SK-N-SH treated with all-trans-retinoic acid at 6 μM for 48 hours (cell line): ENCODE results near the gene EDARADD.

Source experiments
- ARNTL ChIP-seq: fragments of 450-650 bp; formaldehyde crosslinking; IDR thresholded peaks from 2 replicates; pipeline ENCODE4 v1.5.0; 2020; ENCODE audit warnings: low read depth, mild to moderate bottlenecking, moderate library complexity, borderline replicate concordance
- BACH2 ChIP-seq: fragments of 250-450 bp; sonication (Bioruptor Pico); IDR thresholded peaks from 2 replicates; pipeline ENCODE4 v1.9.0; 2021; ENCODE audit warnings: mild to moderate bottlenecking, borderline replicate concordance
- CREB5 ChIP-seq: fragments of 250-450 bp; sonication (Bioruptor Pico); IDR thresholded peaks from 2 replicates; pipeline ENCODE4 v1.5.1; 2020; ENCODE audit warnings: low read depth, mild to moderate bottlenecking, moderate library complexity
- ESRRG ChIP-seq: fragments of 250-450 bp; sonication (Bioruptor Pico); IDR thresholded peaks from 2 replicates; pipeline ENCODE4 v1.6.1; 2021; ENCODE audit warnings: mild to moderate bottlenecking
- OSR1 ChIP-seq: fragments of 250-450 bp; sonication (Bioruptor Pico); IDR thresholded peaks from 2 replicates; pipeline ENCODE4 v1.8.0; 2022; ENCODE audit warnings: moderate library complexity, mild to moderate bottlenecking, inconsistent platforms
- PATZ1 ChIP-seq: fragments of 250-450 bp; sonication (Bioruptor Pico); IDR thresholded peaks from 2 replicates; pipeline ENCODE4 v1.8.0; 2020; ENCODE audit warnings: mild to moderate bottlenecking, moderate library complexity, borderline replicate concordance
- SNAI2 ChIP-seq: fragments of 250-450 bp; sonication (Bioruptor Pico); IDR thresholded peaks from 2 replicates; pipeline ENCODE4 v1.5.0; 2020; ENCODE audit warnings: mild to moderate bottlenecking, moderate library complexity
- TCF4 ChIP-seq: fragments of 250-450 bp; sonication (Bioruptor Pico); IDR thresholded peaks from 2 replicates; pipeline ENCODE4 v1.8.0; 2021; ENCODE audit warnings: mild to moderate bottlenecking, moderate library complexity, borderline replicate concordance
- TOX ChIP-seq: fragments of 250-450 bp; sonication (Bioruptor Pico); IDR thresholded peaks from 2 replicates; pipeline ENCODE4 v1.8.0; 2021; ENCODE audit warnings: mild to moderate bottlenecking, moderate library complexity, borderline replicate concordance
- ZFP3 ChIP-seq: fragments of 250-450 bp; sonication (Bioruptor Pico); IDR thresholded peaks from 2 replicates; pipeline ENCODE4 v1.5.0; 2020; ENCODE audit warnings: mild to moderate bottlenecking, moderate library complexity
- ZFP30 ChIP-seq: fragments of 450-650 bp; formaldehyde crosslinking; IDR thresholded peaks from 2 replicates; pipeline ENCODE4 v1.5.0; 2022; ENCODE audit warnings: mild to moderate bottlenecking, moderate library complexity
- ZNF565 ChIP-seq: fragments of 450-650 bp; formaldehyde crosslinking; conservative IDR thresholded peaks from 2 replicates; pipeline ENCODE4 v1.5.0; 2020; ENCODE audit warnings: low read depth, mild to moderate bottlenecking, moderate library complexity
- ZNF8 ChIP-seq: fragments of 450-650 bp; formaldehyde crosslinking; IDR thresholded peaks from 2 replicates; pipeline ENCODE4 v1.5.0; 2020; ENCODE audit warnings: mild to moderate bottlenecking, moderate library complexity

GRCh38 chr1:236495467-236496112, 101.5 kb downstream of the EDARADD start:
- no peak for TF ChIP-seq PATZ1 (CRISPR knock-in tag)
- TF ChIP-seq TCF4 (CRISPR knock-in tag), result no peak
- TF ChIP-seq TOX, result no peak
- TF ChIP-seq ESRRG (CRISPR knock-in tag), result no peak
- TF ChIP-seq ZFP3, result no peak
- no peak for TF ChIP-seq ZNF8
- TF ChIP-seq SNAI2, result no peak
- no peak for TF ChIP-seq ZFP30 (CRISPR knock-in tag)
- no peak for TF ChIP-seq OSR1 (CRISPR knock-in tag)
- TF ChIP-seq CREB5 (CRISPR knock-in tag), result no peak
- TF ChIP-seq ARNTL (CRISPR knock-in tag), result no peak
- TF ChIP-seq ZNF565 (CRISPR knock-in tag), result no peak
- TF ChIP-seq BACH2 (CRISPR knock-in tag), result no peak
